ENCODE measurements around the gene PDE4B. TPM values are rescaled to one million over a fixed set of nuclear protein-coding genes. Genes with fewer than 3 reads are reported as not detected.

PDE4B gene
- total and polyA plus RNA-seq, 11 donors, result 1.4 to 71.9 (median 16.2) TPM

DNA sequence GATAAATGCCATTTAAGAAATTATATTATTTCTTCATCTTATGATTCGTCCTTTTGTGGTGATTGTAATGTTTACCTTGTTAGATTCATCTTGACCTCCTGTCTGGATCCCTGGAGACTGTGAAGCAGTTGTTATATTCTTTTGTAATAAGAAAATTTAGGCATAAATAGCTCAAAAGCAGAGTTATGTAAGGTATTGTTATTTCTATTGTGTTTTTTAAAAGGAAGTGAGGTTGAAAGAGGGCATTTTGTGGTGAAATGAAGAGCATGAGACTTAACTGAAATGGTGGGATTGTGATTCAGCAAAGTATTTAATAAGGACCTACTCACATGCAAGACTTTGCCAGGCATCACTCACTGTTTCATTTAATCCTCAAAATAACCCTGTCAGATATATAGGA, 104.0 kb downstream of the PDE4B start:
- Histone ChIP-seq H3K4me1 (no peaks in the 10 kb centered on the region), H3K36me3 (no peaks in the 10 kb centered on the region), H3K9me3 (peaks cover 0 to 16% (median 0%) of the 10 kb centered on the region in 12 donors), H3K27me3 (no peaks in the 10 kb centered on the region), H3K27ac (no peak overlapping the region), H3K4me3 (no peak overlapping the region)
- 41 to 64% (median 55%) methylated on average over 1 of the region's 1 CpG for WGBS, 4 donors
- no peak for ATAC-seq
- DNase-seq, result no peak
- intact Hi-C loops (cut with DNase I), result no loop called here
- TF ChIP-seq POLR2A (IDR thresholded peaks at IDR 0.05) (no peak), CTCF (IDR thresholded peaks at IDR 0.05) (no peak)

DNA sequence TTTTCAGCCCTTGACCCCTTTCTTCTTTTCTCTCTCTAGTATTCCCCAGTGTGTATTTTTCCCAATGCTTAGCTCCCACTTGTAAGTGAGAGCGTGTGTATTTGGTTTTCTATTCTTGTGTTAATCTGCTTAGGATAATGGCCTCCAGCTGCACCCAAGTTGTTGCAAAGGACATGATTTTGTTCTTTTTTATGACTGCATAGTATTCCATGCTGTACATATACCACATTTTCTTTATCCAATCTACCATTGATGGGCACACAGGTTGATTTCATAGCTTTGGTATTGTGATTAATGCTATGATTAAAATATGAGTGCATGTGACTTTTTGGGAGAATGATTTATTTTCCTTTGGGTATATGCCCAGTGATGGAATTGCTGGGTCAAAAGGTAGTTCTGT, 104.8 kb downstream of the PDE4B start:
- H3K36me3 ChIP-seq, result no peaks in the 10 kb centered on the region
- WGBS, 4 donors, result 70 to 84% (median 81%) methylated on average over 1 of the region's 1 CpG
- H3K9me3 ChIP-seq, result peaks cover 0 to 16% (median 0%) of the 10 kb centered on the region in 12 donors
- H3K27me3 ChIP-seq, result no peaks in the 10 kb centered on the region
- no peak overlapping the region for H3K4me3 ChIP-seq
- DNase-seq (no peak), ATAC-seq (no peak)
- H3K4me1 ChIP-seq, result no peaks in the 10 kb centered on the region
- TF ChIP-seq CTCF (IDR thresholded peaks at IDR 0.05) (no peak), POLR2A (IDR thresholded peaks at IDR 0.05) (no peak)
- no peak overlapping the region for H3K27ac ChIP-seq
- intact Hi-C loops (cut with DNase I), result no loop called here

- peaks cover 0 to 7% (median 0%) of the 10 kb centered on the region in 9 donors for H3K27me3 ChIP-seq
- H3K4me1 ChIP-seq, result no peaks in the 10 kb centered on the region
- H3K4me3 ChIP-seq, result no peak overlapping the region
- no peak for ATAC-seq
- TF ChIP-seq POLR2A (IDR thresholded peaks at IDR 0.05) (no peak), CTCF (IDR thresholded peaks at IDR 0.05) (no peak)
- 28 to 50% (median 41%) methylated on average over 1 of the region's 1 CpG for WGBS, 4 donors
- no peak overlapping the region for H3K27ac ChIP-seq
- no peaks in the 10 kb centered on the region for H3K36me3 ChIP-seq
- no peak for DNase-seq
- peaks cover 0 to 8% (median 0%) of the 10 kb centered on the region in 12 donors for H3K9me3 ChIP-seq
- intact Hi-C loops (cut with DNase I), result no loop called here
Measured at GRCh38 chr1:65904681-65905083, 112.0 kb downstream of the PDE4B start.

GRCh38 chr1:65910432-65910831, 117.7 kb downstream of the PDE4B start:
- H3K9me3 ChIP-seq, result no peaks in the 10 kb centered on the region
- no peak overlapping the region for H3K4me3 ChIP-seq
- TF ChIP-seq CTCF (IDR thresholded peaks at IDR 0.05), result no peak
- TF ChIP-seq POLR2A (IDR thresholded peaks at IDR 0.05), result no peak
- intact Hi-C loops (cut with DNase I), result no loop called here
- no peak overlapping the region for H3K27ac ChIP-seq
- H3K36me3 ChIP-seq, result no peaks in the 10 kb centered on the region
- H3K27me3 ChIP-seq, result peaks cover 0 to 7% (median 0%) of the 10 kb centered on the region in 9 donors
- WGBS, 4 donors, result 57 to 68% (median 61%) methylated on average over 2 of the region's 2 CpGs
- DNase-seq (no peak), ATAC-seq (no peak)
- H3K4me1 ChIP-seq, result no peaks in the 10 kb centered on the region

Data from heart left ventricle (tissue), 16 donors.